Measurements from ENCODE around the gene MCEMP1. TPM values are rescaled to one million over a fixed set of nuclear protein-coding genes. Genes with fewer than 3 reads are reported as not detected.

The MCEMP1 gene
- total RNA-seq, 1 experiment from 2014 or later: not detected

DNA sequence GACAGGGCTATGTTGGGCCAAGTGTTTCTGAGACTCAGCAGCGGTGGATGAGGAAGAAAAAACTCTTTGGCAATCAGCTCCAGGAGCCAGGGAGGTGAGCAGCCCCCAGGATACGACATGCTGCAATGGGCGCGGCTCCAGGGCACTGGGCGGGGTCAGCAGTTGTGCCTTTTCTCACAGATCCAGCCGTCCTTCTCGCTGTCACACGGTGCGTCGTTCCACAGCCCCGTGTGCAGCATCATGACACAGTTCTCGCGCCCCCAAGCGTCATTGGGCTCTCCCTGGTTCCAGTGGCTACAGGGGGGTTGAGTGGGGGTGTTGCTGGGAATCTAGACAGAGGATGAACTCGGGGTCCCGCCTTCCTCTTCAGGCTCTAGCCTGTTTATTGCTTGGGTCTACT, 52.3 kb downstream of the MCEMP1 start:
- no peaks in the 10 kb centered on the region for H3K36me3 ChIP-seq (ENCODE audit: control insufficient read depth, insufficient read depth, low read length)
- no peak for ATAC-seq
- H3K4me1 ChIP-seq (ENCODE audit: control insufficient read depth, insufficient read depth, low read length): no peaks in the 10 kb centered on the region
- no peak overlapping the region for H3K4me3 ChIP-seq (ENCODE audit: low read depth in 2 of 2, low read length in 2 of 2)
- ChIA-PET POLR2A (no interaction called here), CTCF (no interaction called here)
- no peaks in the 10 kb centered on the region for H3K9me3 ChIP-seq (ENCODE audit: control insufficient read depth, insufficient read depth, low read depth, low read length)
- intact Hi-C loops (cut with micrococcal nuclease; ENCODE audit: unreplicated experiment) (no loop called here), in situ Hi-C loops (cut with HindIII; ENCODE audit: low pct_unique_long_range_greater_than_20kb, low sequenced_read_pairs) (no loop called here)
- TF ChIP-seq REST (IDR thresholded peaks at IDR 0.05; ENCODE audit: insufficient read depth in 1 of 2, low read depth in 2 of 2, low read length in 1 of 2) (no peak), TCF7L2 (IDR thresholded peaks at IDR 0.05; ENCODE audit: low read depth, low read length) (no peak), SIN3A (IDR thresholded peaks at IDR 0.05; ENCODE audit: borderline replicate concordance, insufficient read depth, low read depth, low read length) (no peak), POLR2AphosphoS5 (IDR thresholded peaks at IDR 0.05; ENCODE audit: low read depth, low read length) (no peak)
- TF ChIP-seq, protein P1, sequence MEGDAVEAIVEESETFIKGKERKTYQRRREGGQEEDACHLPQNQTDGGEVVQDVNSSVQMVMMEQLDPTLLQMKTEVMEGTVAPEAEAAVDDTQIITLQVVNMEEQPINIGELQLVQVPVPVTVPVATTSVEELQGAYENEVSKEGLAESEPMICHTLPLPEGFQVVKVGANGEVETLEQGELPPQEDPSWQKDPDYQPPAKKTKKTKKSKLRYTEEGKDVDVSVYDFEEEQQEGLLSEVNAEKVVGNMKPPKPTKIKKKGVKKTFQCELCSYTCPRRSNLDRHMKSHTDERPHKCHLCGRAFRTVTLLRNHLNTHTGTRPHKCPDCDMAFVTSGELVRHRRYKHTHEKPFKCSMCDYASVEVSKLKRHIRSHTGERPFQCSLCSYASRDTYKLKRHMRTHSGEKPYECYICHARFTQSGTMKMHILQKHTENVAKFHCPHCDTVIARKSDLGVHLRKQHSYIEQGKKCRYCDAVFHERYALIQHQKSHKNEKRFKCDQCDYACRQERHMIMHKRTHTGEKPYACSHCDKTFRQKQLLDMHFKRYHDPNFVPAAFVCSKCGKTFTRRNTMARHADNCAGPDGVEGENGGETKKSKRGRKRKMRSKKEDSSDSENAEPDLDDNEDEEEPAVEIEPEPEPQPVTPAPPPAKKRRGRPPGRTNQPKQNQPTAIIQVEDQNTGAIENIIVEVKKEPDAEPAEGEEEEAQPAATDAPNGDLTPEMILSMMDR (IDR thresholded peaks at IDR 0.05): no peak
- BruUV-seq (replicated peaks): no TSS peak
- DNase-seq (ENCODE audit: low read depth, low spot score): no peak
- H3K27ac ChIP-seq (ENCODE audit: low read length): no peak overlapping the region
- H3K27me3 ChIP-seq (ENCODE audit: control insufficient read depth, insufficient read depth, low read length): no peaks in the 10 kb centered on the region; the same call in 1 of the 2 replicates

Other genes starting within 250 kb of the MCEMP1 start
- 2.9 TPM for gene PEX11G, start 188.1 kb upstream of the MCEMP1 start, total RNA-seq (2021; ENCODE audit: unreplicated experiment)
- gene ZNF358, start 161.0 kb upstream of the MCEMP1 start, total RNA-seq (2021; ENCODE audit: unreplicated experiment): 30.2 TPM
- 28.0 TPM for gene MCOLN1, start 154.5 kb upstream of the MCEMP1 start, total RNA-seq (2021; ENCODE audit: unreplicated experiment)
- gene PNPLA6, start 141.4 kb upstream of the MCEMP1 start, total RNA-seq (2021; ENCODE audit: unreplicated experiment): 176 TPM
- 1.7 TPM for gene CAMSAP3, start 81.2 kb upstream of the MCEMP1 start, total RNA-seq (2021; ENCODE audit: unreplicated experiment)
- 36.9 TPM for gene XAB2, start 47.5 kb upstream of the MCEMP1 start, total RNA-seq (2021; ENCODE audit: unreplicated experiment)
- gene PET100, start 47.3 kb upstream of the MCEMP1 start, total RNA-seq (2021; ENCODE audit: unreplicated experiment): 109 TPM
- not detected for gene PCP2, start 43.4 kb upstream of the MCEMP1 start, total RNA-seq (2021; ENCODE audit: unreplicated experiment)
- 102 TPM for gene STXBP2, start 40.0 kb upstream of the MCEMP1 start, total RNA-seq (2021; ENCODE audit: unreplicated experiment)
- not detected for gene RETN, start 8.0 kb upstream of the MCEMP1 start, total RNA-seq (2021; ENCODE audit: unreplicated experiment)
- 101 TPM for gene TRAPPC5, start 3.7 kb downstream of the MCEMP1 start, total RNA-seq (2021; ENCODE audit: unreplicated experiment)
- 0.15 TPM for gene FCER2, start 25.0 kb downstream of the MCEMP1 start, total RNA-seq (2021; ENCODE audit: unreplicated experiment)
- not detected for gene CLEC4G, start 55.0 kb downstream of the MCEMP1 start, total RNA-seq (2021; ENCODE audit: unreplicated experiment)
- not detected for gene CD209, start 70.4 kb downstream of the MCEMP1 start, total RNA-seq (2021; ENCODE audit: unreplicated experiment)
- not detected for gene CLEC4M, start 86.2 kb downstream of the MCEMP1 start, total RNA-seq (2021; ENCODE audit: unreplicated experiment)
- 6.4 TPM for gene EVI5L, start 153.1 kb downstream of the MCEMP1 start, total RNA-seq (2021; ENCODE audit: unreplicated experiment)
- 3.7 TPM for gene PRR36, start 197.3 kb downstream of the MCEMP1 start, total RNA-seq (2021; ENCODE audit: unreplicated experiment)
- 5.0 TPM for gene LRRC8E, start 211.4 kb downstream of the MCEMP1 start, total RNA-seq (2021; ENCODE audit: unreplicated experiment)
- 32.9 TPM for gene MAP2K7, start 226.8 kb downstream of the MCEMP1 start, total RNA-seq (2021; ENCODE audit: unreplicated experiment)
- 12.5 TPM for gene TGFBR3L, start 237.7 kb downstream of the MCEMP1 start, total RNA-seq (2021; ENCODE audit: unreplicated experiment)
- 63.0 TPM for gene SNAPC2, start 243.2 kb downstream of the MCEMP1 start, total RNA-seq (2021; ENCODE audit: unreplicated experiment)
- 89.4 TPM for gene CTXN1, start 249.0 kb downstream of the MCEMP1 start, total RNA-seq (2021; ENCODE audit: unreplicated experiment)